ENCODE results near the gene NUDT5.
A peak's percentile ranks its signal among the peaks of the same experiment; 100 is the strongest.

Gene NUDT5

DNA sequence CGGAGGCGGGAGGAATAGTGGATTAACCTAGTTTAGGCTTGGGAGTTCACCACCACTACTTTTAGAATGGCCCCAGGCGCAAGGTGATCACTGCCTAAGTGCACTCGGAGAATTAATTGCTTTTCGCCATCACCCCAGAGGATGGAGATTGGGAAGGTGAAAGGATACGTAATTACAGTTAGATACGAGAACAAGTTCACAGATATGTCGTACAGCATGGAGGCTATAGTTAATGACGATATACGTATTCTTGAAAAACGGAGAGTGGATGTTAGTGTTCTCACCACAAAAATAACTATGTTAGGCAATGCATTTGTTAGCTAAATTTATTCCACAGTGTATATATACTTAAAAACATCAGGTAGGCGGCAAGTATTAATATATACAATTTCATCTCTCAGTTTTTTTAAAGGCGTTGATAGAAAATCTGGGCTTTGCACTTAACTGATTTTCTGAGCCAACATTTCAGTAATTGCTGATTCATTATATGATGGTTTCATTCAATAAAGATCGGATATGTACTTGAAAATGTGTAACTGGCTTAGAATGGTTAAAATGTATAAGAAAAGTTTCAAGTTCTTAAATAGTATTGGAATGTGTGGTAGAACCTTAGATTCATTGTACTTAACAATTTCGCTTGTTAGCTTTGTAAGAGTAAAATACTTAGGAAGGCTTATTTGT lies 980 bp upstream of the NUDT5 start:
- DNase-seq (ENCODE audit: low read depth in 1 of 2, low spot score in 1 of 2): no peak
- in situ Hi-C loops (cut with HindIII; ENCODE audit: low pct_unique_long_range_greater_than_20kb, low sequenced_read_pairs): no loop called here
- no peak for TF ChIP-seq JUND (IDR thresholded peaks at IDR 0.05; ENCODE audit: low read depth)

DNA sequence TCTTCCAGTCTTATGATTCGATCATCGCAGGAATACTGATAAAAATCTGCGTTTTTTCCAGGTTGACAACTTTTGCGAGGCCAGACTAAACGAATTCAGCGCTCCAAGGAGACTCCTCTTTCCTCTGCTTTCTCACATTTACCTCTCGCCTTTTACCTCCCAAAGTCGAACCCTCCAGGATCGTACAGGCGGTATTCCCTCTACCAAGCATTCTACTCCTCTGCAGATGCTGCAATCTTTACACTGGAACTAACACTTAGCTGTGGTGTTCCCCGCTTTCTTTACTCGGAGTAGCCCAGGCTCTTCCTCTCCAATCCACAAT lies 449 bp downstream of the NUDT5 start:
- peak in 1 of 2 experiments; percentile 33 for DNase-seq (ENCODE audit: low read depth in 1 of 2, low spot score in 1 of 2)
- TF ChIP-seq JUND (IDR thresholded peaks at IDR 0.05; ENCODE audit: low read depth): no peak
- in situ Hi-C loops (cut with HindIII; ENCODE audit: low pct_unique_long_range_greater_than_20kb, low sequenced_read_pairs): no loop called here

- in situ Hi-C loops (cut with HindIII; ENCODE audit: low pct_unique_long_range_greater_than_20kb, low sequenced_read_pairs): no loop called here
- DNase-seq (ENCODE audit: low read depth in 1 of 2, low spot score in 1 of 2): peak in 1 of 2 experiments; percentile 37
- no peak for TF ChIP-seq JUND (IDR thresholded peaks at IDR 0.05; ENCODE audit: low read depth)
Observed at GRCh38 chr10:12194752-12195271, 879 bp downstream of the NUDT5 start.

DNA sequence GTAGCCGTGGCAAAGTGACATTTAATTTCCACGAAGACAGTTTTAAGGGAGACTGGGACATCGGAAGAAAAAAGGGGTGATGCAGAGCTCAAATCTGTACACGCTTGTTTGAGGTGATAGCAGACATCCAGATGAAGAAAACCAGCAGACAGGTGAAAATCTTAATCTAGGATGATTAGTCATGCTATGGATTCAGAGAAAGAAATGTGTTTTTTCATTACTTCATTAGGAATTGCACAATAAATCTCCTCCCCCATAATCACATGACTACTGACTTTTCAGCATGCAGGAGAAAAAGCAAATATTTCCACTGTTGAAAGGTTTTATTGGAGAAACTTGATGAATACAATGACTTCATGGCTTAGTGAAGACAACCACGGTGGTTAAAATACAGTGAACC lies 2.5 kb downstream of the NUDT5 start:
- in situ Hi-C loops (cut with HindIII; ENCODE audit: low pct_unique_long_range_greater_than_20kb, low sequenced_read_pairs): no loop called here
- no peak for TF ChIP-seq JUND (IDR thresholded peaks at IDR 0.05; ENCODE audit: low read depth)
- no peak for DNase-seq (ENCODE audit: low read depth in 1 of 2, low spot score in 1 of 2)

- in situ Hi-C loops (cut with HindIII; ENCODE audit: low pct_unique_long_range_greater_than_20kb, low sequenced_read_pairs): no loop called here
- no peak for TF ChIP-seq JUND (IDR thresholded peaks at IDR 0.05; ENCODE audit: low read depth)
- no peak for DNase-seq (ENCODE audit: low read depth in 1 of 2, low spot score in 1 of 2)
Observed at GRCh38 chr10:12191715-12192114, 4.0 kb downstream of the NUDT5 start.

DNA sequence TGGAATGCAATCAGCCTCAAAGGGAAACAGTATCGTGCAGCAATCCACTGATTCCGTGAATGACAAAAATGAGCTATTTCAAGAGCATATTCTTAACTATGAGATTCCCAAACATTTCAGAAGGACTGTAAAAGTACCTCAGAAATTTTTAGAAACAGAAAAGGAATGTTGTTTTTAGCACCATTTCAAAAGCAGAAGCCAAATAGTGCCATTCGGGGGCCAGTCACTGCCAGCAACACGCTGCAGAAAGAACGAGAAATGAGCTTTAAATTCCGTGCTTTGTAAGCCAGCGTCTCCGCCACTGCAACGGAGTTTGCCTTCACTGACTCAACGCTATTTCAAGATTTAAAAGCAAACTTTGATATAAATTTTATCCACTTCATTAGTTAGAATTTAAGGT lies 6.3 kb downstream of the NUDT5 start:
- DNase-seq (ENCODE audit: low read depth in 1 of 2, low spot score in 1 of 2): no peak
- TF ChIP-seq JUND (IDR thresholded peaks at IDR 0.05; ENCODE audit: low read depth): no peak
- in situ Hi-C loops (cut with HindIII; ENCODE audit: low pct_unique_long_range_greater_than_20kb, low sequenced_read_pairs): no loop called here

DNA sequence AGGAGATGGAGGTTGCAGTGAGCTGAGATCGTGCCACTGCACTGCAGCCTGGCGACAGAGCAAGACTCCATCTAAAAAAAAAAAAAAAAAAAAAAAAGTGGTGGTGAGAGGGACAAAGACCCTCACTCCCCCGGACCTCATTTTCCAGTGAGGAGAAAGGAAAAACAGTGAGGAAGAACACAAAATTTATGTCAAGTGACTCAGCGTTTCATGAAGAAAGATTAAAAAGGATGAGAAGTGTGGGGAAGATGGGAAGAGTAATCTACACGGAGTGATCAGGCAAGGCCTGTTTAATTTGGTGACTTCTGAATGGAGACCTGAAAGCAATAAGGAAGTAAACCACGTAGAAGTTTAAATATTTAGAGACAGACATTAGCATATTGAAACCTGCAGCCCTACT lies 7.0 kb downstream of the NUDT5 start:
- in situ Hi-C loops (cut with HindIII; ENCODE audit: low pct_unique_long_range_greater_than_20kb, low sequenced_read_pairs): no loop called here
- no peak for DNase-seq (ENCODE audit: low read depth in 1 of 2, low spot score in 1 of 2)
- TF ChIP-seq JUND (IDR thresholded peaks at IDR 0.05; ENCODE audit: low read depth): no peak

GRCh38 chr10:12187321-12187905 lies 8.3 kb downstream of the NUDT5 start:
- no peak for TF ChIP-seq JUND (IDR thresholded peaks at IDR 0.05; ENCODE audit: low read depth)
- no peak for DNase-seq (ENCODE audit: low read depth in 1 of 2, low spot score in 1 of 2)
- in situ Hi-C loops (cut with HindIII; ENCODE audit: low pct_unique_long_range_greater_than_20kb, low sequenced_read_pairs): no loop called here

- no peak for DNase-seq (ENCODE audit: low read depth in 1 of 2, low spot score in 1 of 2)
- TF ChIP-seq JUND (IDR thresholded peaks at IDR 0.05; ENCODE audit: low read depth): no peak
- in situ Hi-C loops (cut with HindIII; ENCODE audit: low pct_unique_long_range_greater_than_20kb, low sequenced_read_pairs): no loop called here
Observed at GRCh38 chr10:12186323-12186722, 9.4 kb downstream of the NUDT5 start.

GRCh38 chr10:12184165-12184564 lies 11.5 kb downstream of the NUDT5 start:
- in situ Hi-C loops (cut with HindIII; ENCODE audit: low pct_unique_long_range_greater_than_20kb, low sequenced_read_pairs): no loop called here
- DNase-seq (ENCODE audit: low read depth in 1 of 2, low spot score in 1 of 2): no peak
- no peak for TF ChIP-seq JUND (IDR thresholded peaks at IDR 0.05; ENCODE audit: low read depth)

DNA sequence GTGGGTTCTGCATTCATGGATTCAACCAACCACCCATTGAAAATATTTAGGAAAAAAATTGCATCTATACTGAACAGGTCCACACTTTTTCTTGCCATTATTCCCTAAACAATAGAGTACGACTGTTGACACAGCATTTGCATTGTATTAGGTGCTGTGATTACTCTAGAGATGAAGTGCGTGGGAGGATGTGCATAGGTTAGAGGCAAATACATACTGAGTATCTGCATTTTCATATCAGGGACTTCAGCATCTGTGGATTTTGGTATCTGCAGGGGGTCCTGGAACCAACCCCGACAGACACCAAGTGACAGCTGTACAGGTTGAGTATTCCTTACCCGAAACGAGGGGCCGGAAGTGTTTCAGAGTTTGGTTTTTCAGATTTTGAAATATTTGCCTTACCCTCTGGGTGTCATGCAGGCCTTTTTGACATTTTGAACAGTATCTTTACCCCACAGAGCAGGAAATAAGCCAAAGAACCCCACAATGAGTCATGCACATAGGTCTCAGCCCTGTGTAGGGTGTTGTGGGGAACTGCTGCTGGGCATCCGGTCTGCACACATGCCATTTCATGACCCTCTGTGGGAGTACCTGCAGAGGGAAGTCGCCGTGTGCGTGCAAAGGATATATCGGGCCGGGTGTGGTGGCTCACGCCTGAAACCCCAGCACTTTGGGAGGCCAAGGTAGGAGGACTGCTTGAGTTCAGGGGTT lies 14.5 kb downstream of the NUDT5 start:
- no peak for TF ChIP-seq JUND (IDR thresholded peaks at IDR 0.05; ENCODE audit: low read depth)
- no peak for DNase-seq (ENCODE audit: low read depth in 1 of 2, low spot score in 1 of 2)
- in situ Hi-C loops (cut with HindIII; ENCODE audit: low pct_unique_long_range_greater_than_20kb, low sequenced_read_pairs): no loop called here

- peak in 1 of 2 experiments; percentile 29 for DNase-seq (ENCODE audit: low read depth in 1 of 2, low spot score in 1 of 2)
- in situ Hi-C loops (cut with HindIII; ENCODE audit: low pct_unique_long_range_greater_than_20kb, low sequenced_read_pairs): no loop called here
- TF ChIP-seq JUND (IDR thresholded peaks at IDR 0.05; ENCODE audit: low read depth): no peak
Observed at GRCh38 chr10:12180221-12180974, 15.3 kb downstream of the NUDT5 start.
